HEK293T (cell line): ENCODE measurements around the gene KMT2B.

Source experiments
- BHLHE40 ChIP-seq: fragments of 450-650 bp; IDR thresholded peaks from 2 replicates; pipeline ENCODE4 v1.6.1; 2016; ENCODE audit warnings: mild to moderate bottlenecking, moderate library complexity, borderline replicate concordance
- PKNOX1 ChIP-seq: fragments of 450-650 bp; IDR thresholded peaks from 2 replicates; pipeline ENCODE4 v1.6.1; 2016
- SP1 ChIP-seq: fragments of 450-650 bp; IDR thresholded peaks from 2 replicates; pipeline ENCODE4 v1.6.1; 2017

DNA sequence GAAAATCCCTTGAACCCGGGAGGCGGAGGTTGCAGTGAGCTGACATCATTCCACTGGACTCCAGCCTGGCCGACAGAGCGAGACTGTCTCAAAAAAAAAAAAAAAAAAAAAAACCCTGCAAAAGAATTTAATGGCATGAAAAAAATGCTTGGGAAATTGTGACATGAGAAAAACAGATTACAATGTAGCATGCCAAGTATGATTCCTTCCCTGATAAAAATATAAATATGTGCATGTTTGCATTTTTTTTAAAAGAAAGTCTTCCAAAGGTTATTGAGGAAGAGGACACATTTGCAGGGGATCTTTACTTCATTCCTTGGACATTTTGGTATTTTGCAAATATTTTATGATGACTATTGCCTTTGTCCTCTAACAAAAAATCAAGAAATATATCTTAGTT is 28.0 kb upstream of the KMT2B start:
- TF ChIP-seq BHLHE40 (no peak), SP1 (no peak), PKNOX1 (no peak)
